ENCODE measurements around the gene BAIAP2L2.

The BAIAP2L2 gene

DNA sequence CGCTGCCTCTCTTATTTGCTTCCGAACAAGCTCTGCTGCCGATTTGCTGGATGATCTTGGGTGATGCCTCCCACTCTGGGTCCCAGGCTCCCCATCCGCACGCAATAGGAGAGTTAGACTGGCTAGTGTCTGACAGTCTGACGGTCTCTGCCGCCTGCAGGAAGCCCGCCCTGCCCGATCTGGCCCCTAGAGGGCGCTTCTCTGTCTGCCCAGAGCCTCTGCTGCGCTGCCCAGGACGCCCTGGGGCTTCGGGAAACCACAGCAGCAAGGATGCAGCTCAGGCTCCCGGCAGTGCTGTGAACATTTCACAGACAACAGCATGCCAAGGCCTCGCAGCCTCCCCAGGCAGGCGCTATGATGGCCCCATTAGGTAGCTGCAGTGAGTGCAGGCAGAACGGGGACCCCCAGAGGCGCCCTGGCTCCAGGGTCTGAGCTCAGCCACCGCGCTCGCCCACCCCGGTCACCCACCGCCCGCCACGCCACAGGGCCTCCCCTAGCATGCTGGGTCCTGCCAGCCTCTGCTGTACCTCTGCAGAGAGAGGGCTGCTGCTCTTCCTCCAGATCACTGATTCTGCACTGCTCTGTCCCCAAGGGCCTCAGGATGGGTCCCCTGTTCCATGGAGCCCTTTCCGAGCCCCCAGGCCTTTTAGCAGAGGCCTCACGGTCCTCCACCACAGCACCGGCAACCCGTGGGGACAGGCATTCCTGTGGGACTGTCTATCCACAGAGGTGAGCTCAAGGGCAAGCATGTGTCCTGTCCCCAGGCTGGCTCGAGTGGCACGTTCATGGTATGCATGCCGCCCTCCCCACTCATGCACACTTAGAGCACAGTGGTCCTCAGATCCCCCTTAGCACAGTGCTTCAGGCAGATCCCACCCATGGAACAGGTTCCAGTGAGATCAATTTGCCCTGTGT, 4.3 kb upstream of the BAIAP2L2 start:
- FAIRE-seq, result no peak
- peak; percentile 84 for TF ChIP-seq CTCF (IDR thresholded peaks at IDR 0.05; ENCODE audit: insufficient read depth, missing control alignments)
- peak; percentile 73 for DNase-seq (ENCODE audit: insufficient read length, low spot score)

- FAIRE-seq, result no peak
- no peak for DNase-seq (ENCODE audit: insufficient read length, low spot score)
- no peak for TF ChIP-seq CTCF (IDR thresholded peaks at IDR 0.05; ENCODE audit: insufficient read depth, missing control alignments)
Measured at GRCh38 chr22:38112381-38112780, 1.9 kb upstream of the BAIAP2L2 start.

- no peak for TF ChIP-seq CTCF (IDR thresholded peaks at IDR 0.05; ENCODE audit: insufficient read depth, missing control alignments)
- FAIRE-seq (no peak), DNase-seq (ENCODE audit: insufficient read length, low spot score) (no peak)
Measured at GRCh38 chr22:38111925-38112355, 1.5 kb upstream of the BAIAP2L2 start.

GRCh38 chr22:38110863-38111852, 674 bp upstream of the BAIAP2L2 start:
- FAIRE-seq, result no peak

GRCh38 chr22:38109371-38110001, 998 bp downstream of the BAIAP2L2 start:
- FAIRE-seq (no peak), DNase-seq (ENCODE audit: insufficient read length, low spot score) (no peak)
- TF ChIP-seq CTCF (IDR thresholded peaks at IDR 0.05; ENCODE audit: insufficient read depth, missing control alignments), result no peak

More at GRCh38 chr22:38110863-38111852, 674 bp upstream of the BAIAP2L2 start:
- no peak for DNase-seq (ENCODE audit: insufficient read length, low spot score)
- TF ChIP-seq CTCF (IDR thresholded peaks at IDR 0.05; ENCODE audit: insufficient read depth, missing control alignments), result no peak

- no peak for FAIRE-seq
- no peak for TF ChIP-seq CTCF (IDR thresholded peaks at IDR 0.05; ENCODE audit: insufficient read depth, missing control alignments)
- no peak for DNase-seq (ENCODE audit: insufficient read length, low spot score)
Measured at GRCh38 chr22:38108561-38109319, 1.7 kb downstream of the BAIAP2L2 start.

Data from D721Med (cell line).